Adrenal gland (tissue), 5 donors: ENCODE results near the gene FOXN3.

Experiments
- CTCF ChIP-seq, 6 experiments: fragments of 450-650 bp in 4 of 6; fragments of 200-600 bp in 2 of 6; sonication (generic) in 1 of 6; IDR thresholded peaks; 1 replicate in 5 of 6; 2 replicates in 1 of 6; pipeline versions ENCODE4 v1.5.1 to v1.8.0; 2016 to 2021; ENCODE audit warnings: antibody characterized with exemption in 6 of 6, mild to moderate bottlenecking in 2 of 6, moderate library complexity in 1 of 6
- POLR2A ChIP-seq, 2 donors: fragments of 450-650 bp; IDR thresholded peaks; one replicate each; pipeline ENCODE4 v1.6.1; 2017; ENCODE audit warnings: antibody characterized with exemption in 2 of 2, mild to moderate bottlenecking in 2 of 2, moderate library complexity in 1 of 2
- donor health status: DM: no; HTN: no; CAD: no.

GRCh38 chr14:89277203-89277602, 139.8 kb downstream of the FOXN3 start:
- TF ChIP-seq CTCF (IDR thresholded peaks at IDR 0.05) (no peak), POLR2A (IDR thresholded peaks at IDR 0.05) (no peak)
